OCI-LY1 (cell line): Measurements from ENCODE around the gene FAM117B.

ENCODE experiments used
- EZH2 ChIP-seq: fragments of 200-600 bp; sonication (generic), shearing (Covaris generic); IDR thresholded peaks from 2 replicates; pipeline ENCODE4 v1.8.0; 2017; ENCODE audit warnings: borderline replicate concordance, mixed run types, mild to moderate bottlenecking, antibody characterized with exemption, low read length, moderate library complexity, mixed read lengths
- TF ChIP-seq, protein P1 (sequence below): fragments of 200-600 bp; sonication (generic), shearing (Covaris generic); IDR thresholded peaks from 2 replicates; pipeline ENCODE4 v1.5.1; 2017; ENCODE audit warnings: mild to moderate bottlenecking, antibody characterized with exemption, low read length, moderate library complexity, mixed read lengths

DNA sequence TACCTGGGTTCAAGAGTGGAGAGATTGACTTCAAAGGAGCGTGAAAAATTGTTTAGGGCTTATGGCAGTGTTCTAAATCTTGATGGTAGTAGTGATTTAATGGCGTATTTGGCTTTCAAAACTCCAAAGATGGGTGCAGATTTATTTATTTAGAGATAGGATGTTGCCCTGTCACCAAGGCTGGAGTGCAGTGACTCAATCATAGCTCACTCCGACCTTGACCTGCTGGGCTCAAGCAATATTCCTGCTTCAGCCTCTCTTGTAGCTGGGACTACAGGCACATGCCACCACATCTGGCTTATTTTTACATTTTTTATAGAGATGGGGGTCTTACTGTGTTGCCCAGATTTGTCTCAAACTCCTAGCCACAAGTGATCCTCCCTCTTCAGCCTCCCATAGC, 52.5 kb downstream of the FAM117B start:
- TF ChIP-seq, protein P1, sequence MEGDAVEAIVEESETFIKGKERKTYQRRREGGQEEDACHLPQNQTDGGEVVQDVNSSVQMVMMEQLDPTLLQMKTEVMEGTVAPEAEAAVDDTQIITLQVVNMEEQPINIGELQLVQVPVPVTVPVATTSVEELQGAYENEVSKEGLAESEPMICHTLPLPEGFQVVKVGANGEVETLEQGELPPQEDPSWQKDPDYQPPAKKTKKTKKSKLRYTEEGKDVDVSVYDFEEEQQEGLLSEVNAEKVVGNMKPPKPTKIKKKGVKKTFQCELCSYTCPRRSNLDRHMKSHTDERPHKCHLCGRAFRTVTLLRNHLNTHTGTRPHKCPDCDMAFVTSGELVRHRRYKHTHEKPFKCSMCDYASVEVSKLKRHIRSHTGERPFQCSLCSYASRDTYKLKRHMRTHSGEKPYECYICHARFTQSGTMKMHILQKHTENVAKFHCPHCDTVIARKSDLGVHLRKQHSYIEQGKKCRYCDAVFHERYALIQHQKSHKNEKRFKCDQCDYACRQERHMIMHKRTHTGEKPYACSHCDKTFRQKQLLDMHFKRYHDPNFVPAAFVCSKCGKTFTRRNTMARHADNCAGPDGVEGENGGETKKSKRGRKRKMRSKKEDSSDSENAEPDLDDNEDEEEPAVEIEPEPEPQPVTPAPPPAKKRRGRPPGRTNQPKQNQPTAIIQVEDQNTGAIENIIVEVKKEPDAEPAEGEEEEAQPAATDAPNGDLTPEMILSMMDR = no peak
- no peak for TF ChIP-seq EZH2
